ENCODE data around the gene PHF1.
A peak's percentile ranks its signal among the peaks of the same experiment; 100 is the strongest.
"Not testable (repeated sequence)": the region's sequence is repeated elsewhere in the genome, so short reads cannot be mapped to it uniquely, and the experiment has no call there.

Gene PHF1

DNA sequence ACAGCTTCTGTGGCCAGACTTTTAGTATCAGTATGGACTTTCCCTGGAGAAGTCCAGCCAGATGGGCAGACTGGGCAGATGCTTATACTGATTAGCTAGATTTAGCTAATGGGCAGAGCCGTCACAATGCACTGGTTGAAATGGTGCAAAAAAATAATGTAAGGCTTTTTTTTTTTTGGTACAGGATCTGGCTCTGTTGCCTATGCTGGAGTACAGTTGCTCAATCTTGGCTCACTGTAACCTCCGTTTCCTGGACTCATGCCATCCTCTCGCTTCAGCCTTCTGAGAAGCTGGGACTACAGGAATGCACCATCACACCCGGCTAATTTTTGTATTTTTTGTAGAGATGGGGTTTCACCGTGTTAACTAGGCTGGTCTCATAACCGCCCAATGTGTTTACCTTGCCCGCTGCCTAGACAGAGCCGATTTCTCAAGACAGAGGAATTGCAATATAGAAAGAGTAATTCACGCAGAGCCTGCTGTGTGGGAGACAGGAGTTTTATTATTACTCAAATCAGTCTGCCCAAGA is 35.6 kb upstream of the PHF1 start:
- WGBS, result 89% methylated on average over 9 of the region's 9 CpGs
- H3K9ac ChIP-seq (ENCODE audit: low read depth, low read length), result no peak overlapping the region
- H3K9me3 ChIP-seq (ENCODE audit: insufficient read depth, low read depth, low read length), result no peaks in the 10 kb centered on the region
- no peaks in the 10 kb centered on the region for H3K36me3 ChIP-seq (ENCODE audit: insufficient read depth, low read length)
- H3K27ac ChIP-seq (ENCODE audit: low read depth, low read length), result no peak overlapping the region
- H3K27me3 ChIP-seq (ENCODE audit: insufficient read depth, low read length), result no peaks in the 10 kb centered on the region
- H3K4me1 ChIP-seq (ENCODE audit: insufficient read depth, low read length), result peaks cover 10% of the 10 kb centered on the region
- no peak overlapping the region for H3K4me3 ChIP-seq (ENCODE audit: low read length)

DNA sequence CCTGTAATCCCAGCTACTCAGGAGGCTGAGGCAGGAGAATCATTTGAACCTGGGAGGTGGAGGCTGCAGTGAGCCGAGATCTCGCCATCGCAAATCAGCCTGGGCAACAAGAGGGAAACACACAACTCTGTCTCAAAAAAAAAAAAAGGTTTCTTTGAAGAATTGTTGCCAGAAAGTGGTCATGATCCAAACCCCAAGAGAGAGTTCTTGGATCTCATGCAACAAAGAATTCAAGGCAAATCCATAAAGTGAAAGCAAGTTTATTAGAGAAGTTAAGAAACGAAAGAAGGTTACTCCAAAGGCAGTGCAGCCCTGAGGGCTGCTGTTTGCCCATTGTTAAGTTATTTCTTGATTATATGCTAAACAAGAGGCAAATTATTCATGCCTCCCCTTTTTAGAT is 33.6 kb upstream of the PHF1 start:
- Histone ChIP-seq H3K9me3 (ENCODE audit: insufficient read depth, low read depth, low read length) (no peaks in the 10 kb centered on the region), H3K4me3 (ENCODE audit: low read length) (no peak overlapping the region), H3K27me3 (ENCODE audit: insufficient read depth, low read length) (no peaks in the 10 kb centered on the region), H3K4me1 (ENCODE audit: insufficient read depth, low read length) (peaks cover 9% of the 10 kb centered on the region), H3K9ac (ENCODE audit: low read depth, low read length) (no peak overlapping the region), H3K36me3 (ENCODE audit: insufficient read depth, low read length) (no peaks in the 10 kb centered on the region), H3K27ac (ENCODE audit: low read depth, low read length) (no peak overlapping the region)
- WGBS, result 96% methylated on average over 4 of the region's 4 CpGs

DNA sequence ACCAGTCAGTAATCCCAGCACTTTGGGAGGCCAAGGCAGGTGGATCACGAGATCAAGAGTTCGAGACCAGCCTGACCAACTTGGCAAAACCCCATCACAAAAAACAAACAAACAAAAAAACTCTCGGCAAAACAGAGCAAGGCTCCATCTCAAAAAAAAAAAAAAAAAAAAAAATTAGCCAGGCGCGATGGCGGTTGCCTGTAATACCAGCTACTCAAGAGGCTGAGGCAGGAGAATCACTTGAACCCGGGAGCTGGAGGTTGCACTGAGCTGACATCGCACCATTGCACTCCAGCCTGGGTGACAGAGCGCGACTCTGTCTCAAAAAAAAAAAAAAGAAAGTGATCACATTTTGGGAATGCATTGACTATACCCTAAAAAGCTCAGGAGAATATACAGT is 31.6 kb upstream of the PHF1 start:
- not testable (repeated sequence) for H3K27ac ChIP-seq (ENCODE audit: low read depth, low read length); H3K36me3 ChIP-seq (ENCODE audit: insufficient read depth, low read length); H3K9me3 ChIP-seq (ENCODE audit: insufficient read depth, low read depth, low read length); H3K4me1 ChIP-seq (ENCODE audit: insufficient read depth, low read length); H3K9ac ChIP-seq (ENCODE audit: low read depth, low read length); H3K27me3 ChIP-seq (ENCODE audit: insufficient read depth, low read length); H3K4me3 ChIP-seq (ENCODE audit: low read length)
- WGBS, result 92% methylated on average over 10 of the region's 10 CpGs

DNA sequence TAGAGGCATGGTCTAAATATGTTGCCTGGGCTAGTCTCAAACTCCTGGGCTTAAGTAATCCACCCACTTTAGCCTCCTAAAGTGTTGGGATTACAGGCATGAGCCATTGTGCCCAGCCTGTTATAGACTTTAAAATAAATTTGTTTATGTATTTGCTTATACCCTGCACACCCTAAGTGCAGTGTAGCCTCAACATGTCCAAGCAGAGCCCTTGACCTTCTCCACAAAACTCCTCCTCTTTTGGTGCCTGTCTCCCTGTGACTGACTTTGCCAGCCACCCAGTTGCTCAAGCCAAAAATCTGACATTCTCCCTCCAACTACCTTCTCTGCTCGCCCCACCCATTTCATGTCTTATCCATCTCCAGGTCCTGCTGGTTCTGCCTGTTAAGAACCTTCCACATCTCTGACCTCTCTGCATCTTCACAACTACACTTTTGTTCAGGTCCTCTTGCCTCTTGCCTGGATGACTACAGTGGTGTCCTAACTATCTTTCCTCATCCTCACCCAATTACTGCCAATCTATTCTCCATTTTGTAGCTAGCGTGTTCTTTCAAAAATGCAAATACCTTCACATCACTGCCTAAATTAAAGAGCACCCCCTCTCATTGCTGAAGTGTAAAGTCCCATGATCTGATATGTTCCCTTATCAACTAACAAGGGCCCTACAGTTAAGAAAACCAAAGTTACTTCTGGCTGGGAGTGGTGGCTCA is 30.4 kb upstream of the PHF1 start:
- WGBS, result 89% methylated on average over 2 of the region's 2 CpGs
- Histone ChIP-seq H3K27ac (ENCODE audit: low read depth, low read length) (no peak overlapping the region), H3K36me3 (ENCODE audit: insufficient read depth, low read length) (no peaks in the 10 kb centered on the region), H3K4me3 (ENCODE audit: low read length) (no peak overlapping the region), H3K27me3 (ENCODE audit: insufficient read depth, low read length) (no peaks in the 10 kb centered on the region), H3K9me3 (ENCODE audit: insufficient read depth, low read depth, low read length) (no peaks in the 10 kb centered on the region), H3K9ac (ENCODE audit: low read depth, low read length) (no peak overlapping the region), H3K4me1 (ENCODE audit: insufficient read depth, low read length) (no peaks in the 10 kb centered on the region)

DNA sequence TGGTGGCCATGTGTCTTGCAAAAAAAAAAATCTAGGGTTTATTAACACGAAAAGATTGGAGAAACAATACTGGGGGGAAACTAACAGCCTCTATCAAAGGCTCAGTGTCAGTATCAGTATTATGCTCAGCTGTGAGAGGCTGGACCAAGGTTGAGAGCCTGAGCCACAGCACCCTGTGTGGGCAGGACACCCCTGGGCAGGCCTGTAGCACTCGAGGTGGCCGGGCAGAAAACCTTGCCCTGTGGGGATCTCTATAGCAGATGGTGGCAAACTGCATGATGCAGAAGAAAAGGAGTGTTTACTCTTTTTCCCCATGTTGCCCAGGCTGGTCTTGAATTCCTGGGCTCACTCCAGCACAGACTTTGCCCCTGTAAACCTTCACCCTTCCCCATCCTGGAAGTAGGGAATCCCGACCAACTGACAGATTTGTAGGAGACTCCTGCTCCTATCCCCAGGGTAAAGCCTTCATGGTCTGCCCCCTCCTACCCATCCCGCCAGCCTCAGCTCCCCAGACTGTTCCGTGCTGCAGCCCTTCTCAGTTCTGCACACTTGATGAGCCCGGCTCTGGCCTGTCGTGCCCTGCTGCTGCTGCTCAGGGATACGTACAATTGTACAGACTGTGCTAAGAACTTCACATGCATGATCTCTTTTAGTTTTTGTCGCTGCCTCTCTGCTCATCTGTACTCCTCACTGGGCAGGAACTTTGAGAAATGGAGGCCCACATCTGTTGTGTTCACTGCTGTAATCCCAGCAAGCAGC is 27.2 kb upstream of the PHF1 start:
- no peak overlapping the region for H3K9ac ChIP-seq (ENCODE audit: low read depth, low read length)
- 94% methylated on average over 9 of the region's 10 CpGs for WGBS
- no peaks in the 10 kb centered on the region for H3K27me3 ChIP-seq (ENCODE audit: insufficient read depth, low read length)
- no peaks in the 10 kb centered on the region for H3K4me1 ChIP-seq (ENCODE audit: insufficient read depth, low read length)
- no peaks in the 10 kb centered on the region for H3K36me3 ChIP-seq (ENCODE audit: insufficient read depth, low read length)
- no peaks in the 10 kb centered on the region for H3K9me3 ChIP-seq (ENCODE audit: insufficient read depth, low read depth, low read length)
- no peak overlapping the region for H3K27ac ChIP-seq (ENCODE audit: low read depth, low read length)
- H3K4me3 ChIP-seq (ENCODE audit: low read length), result no peak overlapping the region

DNA sequence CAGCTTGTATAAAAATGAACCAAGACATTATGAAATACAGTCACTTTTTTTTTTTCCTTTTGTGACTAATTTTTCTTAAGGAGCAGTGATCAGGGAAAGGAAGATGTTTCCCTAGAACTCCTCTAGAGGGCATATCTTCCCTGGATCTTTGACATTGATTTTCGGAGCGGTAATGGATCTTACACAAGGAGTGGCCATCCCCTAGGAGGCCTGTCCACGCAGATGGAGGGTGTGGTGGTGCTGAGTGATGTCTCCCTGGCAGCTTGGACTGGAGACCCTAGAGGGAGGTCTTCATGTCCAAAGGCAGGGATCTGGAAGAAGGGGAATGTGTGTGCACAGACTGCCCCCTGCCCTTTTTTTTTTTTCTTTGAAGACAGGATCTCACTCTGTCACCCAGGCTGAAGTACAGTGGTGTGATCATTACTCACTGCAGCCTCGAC is 26.2 kb upstream of the PHF1 start:
- H3K9me3 ChIP-seq (ENCODE audit: insufficient read depth, low read depth, low read length), result no peaks in the 10 kb centered on the region
- H3K4me3 ChIP-seq (ENCODE audit: low read length), result no peak overlapping the region
- H3K27me3 ChIP-seq (ENCODE audit: insufficient read depth, low read length), result no peaks in the 10 kb centered on the region
- H3K9ac ChIP-seq (ENCODE audit: low read depth, low read length), result no peak overlapping the region
- WGBS, result 33% methylated on average over 4 of the region's 4 CpGs
- no peak overlapping the region for H3K27ac ChIP-seq (ENCODE audit: low read depth, low read length)
- no peaks in the 10 kb centered on the region for H3K4me1 ChIP-seq (ENCODE audit: insufficient read depth, low read length)
- no peaks in the 10 kb centered on the region for H3K36me3 ChIP-seq (ENCODE audit: insufficient read depth, low read length)

DNA sequence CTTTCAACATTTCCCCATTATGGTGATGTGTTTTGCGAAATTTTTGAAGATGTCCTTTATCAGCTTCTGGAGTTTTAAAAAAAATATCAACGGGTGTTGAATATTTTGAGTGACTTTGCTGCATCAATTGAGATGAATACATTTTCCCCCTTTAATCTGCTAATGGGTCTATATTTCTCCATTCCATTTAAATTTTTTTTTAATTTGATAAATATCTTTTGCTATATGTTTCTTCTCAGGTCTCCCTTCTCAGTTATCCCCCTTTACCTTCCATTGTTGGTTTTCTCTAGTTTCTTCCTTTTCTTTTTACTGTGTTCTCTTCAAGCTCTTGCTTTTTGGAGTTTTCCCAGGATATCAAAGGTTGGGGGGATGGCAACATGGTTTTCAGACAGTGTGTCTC is 20.6 kb upstream of the PHF1 start:
- peaks cover 13% of the 10 kb centered on the region for H3K4me1 ChIP-seq (ENCODE audit: insufficient read depth, low read length)
- H3K9ac ChIP-seq (ENCODE audit: low read depth, low read length), result no peak overlapping the region
- WGBS, result 100% methylated on average over 2 of the region's 2 CpGs
- no peaks in the 10 kb centered on the region for H3K27me3 ChIP-seq (ENCODE audit: insufficient read depth, low read length)
- H3K4me3 ChIP-seq (ENCODE audit: low read length), result no peak overlapping the region
- H3K36me3 ChIP-seq (ENCODE audit: insufficient read depth, low read length), result no peaks in the 10 kb centered on the region
- no peaks in the 10 kb centered on the region for H3K9me3 ChIP-seq (ENCODE audit: insufficient read depth, low read depth, low read length)
- no peak overlapping the region for H3K27ac ChIP-seq (ENCODE audit: low read depth, low read length)

DNA sequence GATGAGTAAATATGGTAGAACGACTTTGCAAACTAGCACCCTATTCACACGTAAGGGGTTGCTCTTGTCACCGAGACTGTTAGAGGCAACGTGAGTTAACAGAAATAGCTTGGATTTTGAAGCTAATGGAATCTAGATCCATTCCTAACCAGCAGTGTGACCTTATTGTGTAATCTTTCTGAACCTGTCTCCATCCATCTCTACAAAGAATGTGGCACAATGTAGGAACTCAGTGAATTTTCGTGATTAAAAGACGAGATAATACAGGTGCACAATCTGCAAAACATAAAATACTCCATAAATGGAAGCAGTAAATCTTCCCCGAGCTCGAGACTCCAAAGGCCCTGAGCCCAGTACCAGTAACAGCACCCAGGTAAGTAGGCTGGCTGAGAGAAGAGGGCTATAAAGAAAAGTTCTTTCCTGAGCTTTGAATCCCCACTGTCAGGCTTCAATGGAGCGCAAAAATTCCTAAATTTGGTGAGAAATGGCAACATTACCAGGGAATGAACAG is 20.0 kb upstream of the PHF1 start:
- Histone ChIP-seq H3K9ac (ENCODE audit: low read depth, low read length) (peak overlapping the region; percentile 51), H3K4me3 (ENCODE audit: low read length) (peak overlapping the region; percentile 93), H3K27me3 (ENCODE audit: insufficient read depth, low read length) (no peaks in the 10 kb centered on the region), H3K27ac (ENCODE audit: low read depth, low read length) (peak overlapping the region; percentile 83), H3K4me1 (ENCODE audit: insufficient read depth, low read length) (peaks cover 13% of the 10 kb centered on the region), H3K9me3 (ENCODE audit: insufficient read depth, low read depth, low read length) (no peaks in the 10 kb centered on the region), H3K36me3 (ENCODE audit: insufficient read depth, low read length) (peaks cover 4% of the 10 kb centered on the region; the same call in 1 of the 2 replicates)
- WGBS, result 80% methylated on average over 9 of the region's 9 CpGs

DNA sequence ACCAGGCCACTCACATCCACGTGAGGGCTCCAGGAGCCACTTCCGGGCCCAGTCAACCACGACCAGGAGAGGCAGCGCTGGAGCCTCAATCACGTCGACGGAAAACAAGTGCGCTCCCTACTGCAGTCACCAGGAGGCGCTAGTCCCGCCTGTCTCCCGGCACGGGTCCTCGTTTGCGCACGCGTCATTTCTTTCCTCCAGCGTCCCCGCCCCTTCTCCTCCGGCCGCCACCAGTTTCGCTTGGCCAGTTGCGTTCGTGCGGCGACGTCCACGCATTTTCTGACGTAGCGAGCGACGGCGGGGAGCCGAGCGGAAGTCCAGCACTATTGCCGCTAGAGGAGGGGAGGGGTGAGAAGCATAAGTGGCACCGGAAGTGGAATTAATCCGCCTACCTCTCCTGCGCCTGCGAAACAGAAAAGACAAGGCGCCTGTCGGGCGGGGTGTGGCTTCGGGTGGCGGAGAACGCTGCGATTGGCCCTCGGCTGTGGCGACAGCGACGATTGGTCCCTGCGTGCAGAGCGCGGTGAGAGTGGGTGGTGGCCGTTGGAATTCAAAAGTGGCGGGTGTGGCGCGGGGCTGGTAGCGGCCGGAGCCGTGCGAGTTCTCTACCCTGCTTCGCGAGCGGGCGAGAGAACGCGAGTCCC is 19.4 kb upstream of the PHF1 start, which contains the start of gene KIFC1:
Gene KIFC1, plus strand, starts transcription at position 546 of the 644 bp plus-strand sequence. CDS start 163 bp downstream, outside the sequence.
- H3K27me3 ChIP-seq (ENCODE audit: insufficient read depth, low read length), result no peaks in the 10 kb centered on the region
- H3K4me3 ChIP-seq (ENCODE audit: low read length), result peak within 1 kb of the TSS; percentile 93
- H3K36me3 ChIP-seq (ENCODE audit: insufficient read depth, low read length), result peaks cover 6% of the 10 kb centered on the region; the same call in 1 of the 2 replicates
- under 1% methylated on average over 67 of the region's 67 CpGs for WGBS
- H3K27ac ChIP-seq (ENCODE audit: low read depth, low read length), result peak within 1 kb of the TSS; percentile 92
- H3K9ac ChIP-seq (ENCODE audit: low read depth, low read length), result peak within 1 kb of the TSS; percentile 84
- H3K4me1 ChIP-seq (ENCODE audit: insufficient read depth, low read length), result peaks cover 13% of the 10 kb centered on the region
- H3K9me3 ChIP-seq (ENCODE audit: insufficient read depth, low read depth, low read length), result no peaks in the 10 kb centered on the region

DNA sequence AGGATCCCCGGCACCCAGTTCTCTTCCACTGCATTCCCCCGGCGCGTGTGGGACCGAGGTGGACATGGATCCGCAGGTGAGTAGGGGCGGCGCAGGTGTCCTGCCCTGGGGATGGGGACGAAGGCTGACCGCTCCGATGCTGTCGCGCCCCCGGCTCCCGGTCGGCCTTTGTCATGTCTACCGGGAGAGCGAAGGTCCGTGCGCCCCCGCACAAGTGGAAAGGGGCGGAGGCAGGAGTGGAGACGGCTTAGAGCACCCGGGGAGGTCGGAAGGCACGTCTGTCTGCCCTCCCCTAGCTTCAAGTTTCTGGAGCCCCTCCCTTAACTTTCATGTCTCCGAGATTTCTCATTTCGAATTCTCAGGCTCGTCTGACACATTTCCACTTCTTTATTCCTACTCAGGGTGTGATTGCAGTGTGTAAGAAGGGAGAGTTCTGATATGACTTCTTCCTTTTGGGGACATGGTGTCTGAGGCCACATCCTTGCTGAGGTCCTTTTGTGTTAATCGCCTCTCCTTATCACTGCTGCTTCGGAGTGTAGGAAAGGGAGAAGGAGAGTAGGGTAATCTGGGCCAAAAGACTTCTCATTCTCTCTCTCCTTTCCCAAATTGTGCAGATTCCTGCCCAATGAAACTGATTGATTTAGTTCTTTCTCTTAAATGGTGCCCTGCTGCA is 18.8 kb upstream of the PHF1 start:
- peak overlapping the region; percentile 84 for H3K9ac ChIP-seq (ENCODE audit: low read depth, low read length)
- peaks cover 6% of the 10 kb centered on the region; the same call in 1 of the 2 replicates for H3K36me3 ChIP-seq (ENCODE audit: insufficient read depth, low read length)
- no peaks in the 10 kb centered on the region for H3K9me3 ChIP-seq (ENCODE audit: insufficient read depth, low read depth, low read length)
- H3K27me3 ChIP-seq (ENCODE audit: insufficient read depth, low read length), result no peaks in the 10 kb centered on the region
- H3K4me1 ChIP-seq (ENCODE audit: insufficient read depth, low read length), result peaks cover 13% of the 10 kb centered on the region
- peak overlapping the region; percentile 92 for H3K27ac ChIP-seq (ENCODE audit: low read depth, low read length)
- peak overlapping the region; percentile 93 for H3K4me3 ChIP-seq (ENCODE audit: low read length)
- WGBS, result under 1% methylated on average over 28 of the region's 31 CpGs

Data from HUES64 (cell line).